Cardiac atrium fibroblast (primary cell): ENCODE measurements around the gene LOXL4. TPM values are rescaled to one million over a fixed set of nuclear protein-coding genes. Genes with fewer than 3 reads are reported as not detected.

Experiments
- total RNA-seq: library from RNA; depleted of rRNA; stranded (reverse); fragments of >200 nt; gene quantifications from 2 replicates; pipeline ENCODE4 v1.2.3, GENCODE V29; 2015

Gene LOXL4
- total RNA-seq = 4.9 and 9.1 TPM in 2 replicates

DNA sequence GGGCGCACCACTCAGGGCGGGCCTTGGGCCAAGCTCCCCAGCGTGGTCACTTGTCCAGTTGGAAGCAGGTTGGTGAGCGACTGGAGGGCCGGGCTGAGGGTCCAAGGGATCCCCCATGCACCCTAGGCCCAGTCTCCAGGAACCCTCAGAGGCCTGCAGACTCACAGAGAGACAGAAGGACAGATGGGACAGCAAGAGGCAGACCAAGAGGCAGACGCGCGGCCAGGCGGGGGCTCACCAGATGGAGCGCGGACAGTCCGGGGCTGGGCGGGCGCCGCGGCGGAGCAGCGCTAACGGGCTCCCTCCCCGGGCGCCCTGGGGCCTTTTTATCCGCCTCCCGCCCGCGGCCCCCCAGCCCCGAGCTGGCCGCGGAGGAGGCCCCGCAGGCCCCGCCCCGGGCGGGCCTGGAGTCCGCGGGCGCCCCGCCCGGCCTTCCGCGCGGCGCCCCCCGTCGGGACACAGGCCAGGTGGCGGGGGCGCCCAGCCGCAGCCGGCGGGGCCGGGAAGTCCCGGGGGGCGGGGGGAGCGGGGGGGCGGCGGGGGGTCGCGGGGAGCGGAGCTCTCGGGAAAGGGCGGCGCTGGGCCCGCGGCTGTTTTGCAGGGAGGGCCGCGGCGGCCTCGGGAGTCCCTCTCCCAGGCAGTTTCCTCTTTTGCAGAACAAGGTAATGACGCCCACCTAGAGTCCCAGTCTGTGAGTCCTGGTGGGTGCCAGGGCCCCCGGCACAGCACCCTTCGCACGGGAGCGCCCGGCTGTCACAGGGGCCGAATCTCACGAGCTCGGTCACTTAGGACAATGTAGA, at the start of gene LOXL4:
Gene LOXL4, minus strand, starts transcription at position 301 of the 800 bp plus-strand sequence. CDS start 5,175 bp downstream, outside the sequence.

Other genes starting within 250 kb of the LOXL4 start
- not detected in 2 replicates for gene CRTAC1, start 237.6 kb downstream of the LOXL4 start, total RNA-seq
- 6.1 and 11.5 TPM in 2 replicates for gene R3HCC1L, start 133.5 kb downstream of the LOXL4 start, total RNA-seq
- 9.7 and 14.3 TPM in 2 replicates for gene PYROXD2, start 147.0 kb upstream of the LOXL4 start, total RNA-seq
- 35.9 and 58.0 TPM in 2 replicates for gene HPS1, start 178.7 kb upstream of the LOXL4 start, total RNA-seq